Fibroblast of skin of scalp (primary cell): Measurements from ENCODE around the gene NDST3.

Source experiments
- DNase-seq: peaks from one replicate; pipeline ENCODE4 v3.0.0-alpha.2; 2013

NDST3 gene

GRCh38 chr4:118081434-118081833, 47.1 kb downstream of the NDST3 start:
- no peak for DNase-seq

- no peak for DNase-seq
Observed at GRCh38 chr4:118082182-118082581, 47.9 kb downstream of the NDST3 start.

- DNase-seq: no peak
Observed at GRCh38 chr4:118085700-118086099, 51.4 kb downstream of the NDST3 start.

- DNase-seq: peak; percentile 45
Observed at GRCh38 chr4:118086344-118086743, 52.1 kb downstream of the NDST3 start.

GRCh38 chr4:118087366-118087765, 53.1 kb downstream of the NDST3 start:
- no peak for DNase-seq

- DNase-seq: no peak
Observed at GRCh38 chr4:118099106-118099505, 64.8 kb downstream of the NDST3 start.

GRCh38 chr4:118102195-118102594, 67.9 kb downstream of the NDST3 start:
- no peak for DNase-seq

- peak; percentile 1 for DNase-seq
Observed at GRCh38 chr4:118112117-118113046, 78.1 kb downstream of the NDST3 start.

- no peak for DNase-seq
Observed at GRCh38 chr4:118113220-118113619, 78.9 kb downstream of the NDST3 start.

- DNase-seq: peak; percentile 13
Observed at GRCh38 chr4:118114720-118115119, 80.4 kb downstream of the NDST3 start.

- no peak for DNase-seq
Observed at GRCh38 chr4:118120120-118120760, 86.0 kb downstream of the NDST3 start.

- peak; percentile 6 for DNase-seq
Observed at GRCh38 chr4:118124997-118125396, 90.7 kb downstream of the NDST3 start.

GRCh38 chr4:118139241-118139640, 105.0 kb downstream of the NDST3 start:
- DNase-seq: no peak

GRCh38 chr4:118141240-118141639, 107.0 kb downstream of the NDST3 start:
- no peak for DNase-seq

- peak; percentile 83 for DNase-seq
Observed at GRCh38 chr4:118154649-118155048, 120.4 kb downstream of the NDST3 start.

GRCh38 chr4:118155516-118155915, 121.2 kb downstream of the NDST3 start:
- no peak for DNase-seq

GRCh38 chr4:118158763-118159375, 124.6 kb downstream of the NDST3 start:
- peak; percentile 35 for DNase-seq

- DNase-seq: no peak
Observed at GRCh38 chr4:118167306-118167705, 133.0 kb downstream of the NDST3 start.

- DNase-seq: no peak
Observed at GRCh38 chr4:118171381-118171780, 137.1 kb downstream of the NDST3 start.

- DNase-seq: no peak
Observed at GRCh38 chr4:118173126-118173525, 138.8 kb downstream of the NDST3 start.

GRCh38 chr4:118173956-118174725, 139.9 kb downstream of the NDST3 start:
- peak; percentile 88 for DNase-seq

GRCh38 chr4:118175506-118175905, 141.2 kb downstream of the NDST3 start:
- DNase-seq: no peak

GRCh38 chr4:118177126-118177525, 142.8 kb downstream of the NDST3 start:
- DNase-seq: peak; percentile 51
